HG03432 (cell line): Measurements from ENCODE around the gene KRAS.
A peak's percentile ranks its signal among the peaks of the same experiment; 100 is the strongest.

Experiments used
- ATAC-seq: cut with Tn5 transposase; IDR thresholded peaks from one replicate; pipeline ENCODE4 v1.9.1; 2021; ENCODE audit warnings: mild to moderate bottlenecking, moderate library complexity; ENCODE audit not compliant: unreplicated experiment

KRAS gene

DNA sequence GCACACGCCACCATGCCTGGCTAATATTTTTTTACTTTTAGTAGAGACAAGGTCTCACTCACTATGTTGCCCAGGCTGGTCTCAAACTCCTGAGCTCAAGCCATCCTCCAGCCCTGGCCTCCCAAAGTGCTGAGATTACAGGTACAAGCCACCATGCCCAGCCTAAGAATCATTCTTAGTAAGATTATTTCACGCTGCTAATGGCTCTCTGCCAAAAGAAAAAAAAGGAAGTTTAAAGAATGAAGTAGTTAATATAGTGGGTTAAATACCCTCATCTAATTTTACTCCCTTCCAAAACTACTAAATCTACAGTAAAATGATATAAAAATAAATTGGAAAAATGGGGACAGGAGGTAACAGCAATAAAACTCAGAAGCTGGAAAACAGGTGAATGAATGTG lies 53.1 kb downstream of the KRAS start:
- ATAC-seq: no peak

DNA sequence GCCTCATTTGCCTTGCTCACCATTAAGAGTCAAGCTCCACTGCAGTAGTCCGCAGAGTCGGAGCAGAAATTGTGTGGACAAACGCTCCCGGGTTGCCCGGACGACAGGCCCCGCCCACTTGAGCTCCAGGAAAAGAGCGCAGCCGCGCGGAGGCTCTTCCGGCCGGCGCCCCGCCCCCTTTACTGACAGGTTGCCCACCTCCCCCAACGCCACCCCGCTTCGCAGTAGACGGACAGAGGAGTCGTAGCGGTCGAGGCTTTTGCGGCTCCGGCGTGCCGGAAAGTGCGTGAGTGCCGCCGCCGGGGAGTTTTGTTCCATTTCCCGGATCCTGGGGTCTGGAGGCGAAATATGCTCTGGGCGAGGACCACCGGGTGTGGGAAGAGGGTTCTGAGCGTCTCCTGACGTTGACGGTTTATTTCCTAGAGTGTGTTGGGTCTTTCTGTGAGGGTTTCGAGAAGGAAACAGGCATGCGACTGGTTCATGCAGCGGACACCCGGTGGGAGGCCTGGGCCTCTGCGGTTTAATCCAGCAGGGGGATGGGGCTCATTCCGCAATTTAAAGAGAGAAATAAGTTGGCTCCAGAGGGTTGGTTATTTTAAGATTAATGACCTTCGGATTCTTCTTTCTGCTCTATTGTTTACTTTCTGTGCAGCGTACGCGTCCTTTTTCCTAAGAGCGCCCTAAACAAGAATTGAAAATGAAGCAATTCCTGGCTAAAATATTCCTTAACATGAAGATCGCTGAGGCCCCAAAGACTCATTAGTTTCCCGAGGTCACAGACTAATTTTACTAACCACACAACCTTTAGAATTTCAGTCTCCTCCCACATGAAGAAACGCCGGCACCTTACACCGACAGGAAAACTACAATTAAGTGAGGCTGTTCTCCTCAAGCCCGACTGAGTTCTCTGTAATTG lies 55.4 kb downstream of the KRAS start, which contains the start of the genes DNAI7 and ETFRF1:
TSS of gene DNAI7 (minus strand) at position 105 of the 916 bp plus-strand sequence. CDS start at position 23, 82 bp downstream.
TSS of gene ETFRF1 (plus strand) at position 182 of the 916 bp plus-strand sequence. CDS start 8,720 bp downstream, outside the sequence.
- peak; percentile 98 for ATAC-seq

DNA sequence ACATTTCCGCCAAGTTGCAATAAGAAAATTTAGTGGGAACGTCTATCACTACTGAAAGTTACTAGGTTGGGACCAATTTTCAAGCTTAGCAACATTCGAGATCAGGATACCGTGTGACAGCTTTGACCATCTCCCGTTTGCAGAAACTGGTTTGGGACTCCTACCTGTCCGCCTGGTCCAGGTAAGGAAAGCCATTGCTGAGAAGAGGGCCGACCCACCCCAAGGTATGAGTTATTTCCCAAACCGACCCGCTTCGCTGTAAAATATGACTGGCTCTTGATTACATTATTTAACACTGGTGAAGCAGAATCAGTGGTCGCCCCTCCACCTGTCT lies 56.0 kb downstream of the KRAS start:
- ATAC-seq: no peak

DNA sequence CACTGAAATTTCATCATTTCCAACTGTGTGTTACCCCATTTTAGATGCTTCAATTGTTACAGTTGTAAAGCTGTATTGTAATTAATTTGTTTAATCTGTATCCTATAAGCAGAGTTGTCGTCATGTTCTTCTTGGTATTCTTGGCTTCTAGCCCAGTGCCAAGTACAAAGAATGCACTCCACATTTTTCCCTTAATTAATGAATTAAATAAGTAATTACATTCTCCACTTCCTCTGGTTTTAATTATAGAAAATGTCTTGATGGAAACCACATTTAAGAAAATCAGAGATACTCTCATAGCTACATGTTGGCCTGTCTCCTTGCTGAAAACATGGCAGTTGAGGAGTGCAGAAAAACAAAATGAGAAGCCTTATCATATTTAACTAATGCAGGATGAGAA lies 56.5 kb downstream of the KRAS start:
- no peak for ATAC-seq

DNA sequence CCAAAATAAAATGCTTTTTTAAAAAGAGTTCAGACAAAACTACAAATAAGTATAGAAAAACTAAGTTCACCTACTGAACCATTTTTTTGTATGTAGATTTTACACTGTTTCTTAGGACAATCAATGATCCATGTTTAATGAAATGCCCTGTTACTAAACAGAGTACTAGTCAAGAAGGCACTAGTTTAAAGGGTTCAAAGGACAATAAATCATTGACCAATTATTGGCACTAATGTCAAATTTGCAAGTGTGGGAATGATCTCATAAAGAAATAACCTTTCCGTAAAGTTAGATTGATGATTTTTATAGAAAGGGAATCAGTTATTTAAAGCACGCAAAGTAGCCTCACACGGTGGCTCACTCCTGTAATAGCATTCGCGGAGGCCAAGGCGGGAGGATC lies 59.9 kb downstream of the KRAS start:
- no peak for ATAC-seq

DNA sequence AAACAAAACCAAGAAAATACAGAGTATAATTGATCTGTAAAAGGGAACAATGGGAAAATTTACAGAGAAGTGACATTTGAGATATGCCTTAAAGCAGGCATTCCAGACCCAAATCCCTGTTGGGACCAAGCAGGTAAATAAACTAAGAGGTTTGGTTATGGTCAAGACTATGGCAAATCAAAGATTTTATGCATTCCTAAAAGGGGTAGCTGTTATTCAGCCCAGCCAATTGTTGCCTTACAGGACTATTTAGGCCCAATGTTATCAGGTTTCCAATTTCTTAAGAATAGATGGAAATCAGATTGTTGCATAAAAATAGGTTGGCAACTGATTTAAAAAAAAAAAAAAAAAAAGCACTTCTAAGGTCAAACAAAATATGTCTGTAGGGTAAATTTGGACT lies 61.1 kb downstream of the KRAS start:
- ATAC-seq: no peak

DNA sequence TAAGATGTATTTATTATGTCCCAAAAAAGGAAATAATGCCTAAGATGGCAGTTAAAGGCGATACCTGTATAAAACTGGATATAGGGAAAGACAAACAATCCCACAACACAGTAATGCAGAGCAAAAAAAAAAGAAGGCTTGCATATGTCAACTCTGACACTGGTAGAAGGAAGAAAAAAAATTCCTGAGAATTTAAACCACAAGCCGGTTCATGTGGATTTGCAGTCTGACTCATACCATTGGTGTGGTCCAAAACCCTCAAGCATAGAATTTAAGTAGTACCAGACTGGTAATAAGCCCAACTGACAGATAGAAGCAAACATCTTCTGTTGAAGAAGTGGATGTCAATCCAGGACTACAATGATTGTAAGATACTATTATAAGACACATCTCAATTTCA lies 62.9 kb downstream of the KRAS start:
- no peak for ATAC-seq

DNA sequence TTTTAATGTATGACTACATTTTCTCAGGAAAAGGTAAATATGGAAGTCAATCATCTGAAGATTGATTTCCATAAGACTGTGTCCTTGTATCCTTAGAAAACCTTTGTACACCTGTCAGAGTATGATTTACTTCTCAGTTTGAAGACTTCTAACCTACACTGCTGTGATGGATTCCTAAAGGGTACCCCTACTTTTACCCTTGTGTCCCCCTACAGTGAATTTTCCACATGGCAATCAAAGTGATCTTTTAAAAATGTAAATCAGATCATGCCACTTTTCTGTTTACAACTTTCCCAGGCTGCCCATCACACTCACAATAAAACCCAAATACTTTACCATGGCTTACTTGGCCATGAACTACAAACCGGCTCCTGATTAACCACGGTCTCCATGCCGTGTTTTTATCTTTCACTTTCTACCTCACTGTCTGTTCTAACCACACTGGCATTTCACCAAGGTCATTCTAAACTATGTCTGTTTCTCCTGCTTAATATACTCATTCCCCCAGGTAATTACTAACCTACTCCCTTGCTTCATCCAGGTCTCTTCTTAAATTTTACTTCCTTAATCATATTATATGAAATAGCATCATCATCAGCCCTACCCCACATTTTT lies 63.8 kb downstream of the KRAS start:
- peak; percentile 91 for ATAC-seq

DNA sequence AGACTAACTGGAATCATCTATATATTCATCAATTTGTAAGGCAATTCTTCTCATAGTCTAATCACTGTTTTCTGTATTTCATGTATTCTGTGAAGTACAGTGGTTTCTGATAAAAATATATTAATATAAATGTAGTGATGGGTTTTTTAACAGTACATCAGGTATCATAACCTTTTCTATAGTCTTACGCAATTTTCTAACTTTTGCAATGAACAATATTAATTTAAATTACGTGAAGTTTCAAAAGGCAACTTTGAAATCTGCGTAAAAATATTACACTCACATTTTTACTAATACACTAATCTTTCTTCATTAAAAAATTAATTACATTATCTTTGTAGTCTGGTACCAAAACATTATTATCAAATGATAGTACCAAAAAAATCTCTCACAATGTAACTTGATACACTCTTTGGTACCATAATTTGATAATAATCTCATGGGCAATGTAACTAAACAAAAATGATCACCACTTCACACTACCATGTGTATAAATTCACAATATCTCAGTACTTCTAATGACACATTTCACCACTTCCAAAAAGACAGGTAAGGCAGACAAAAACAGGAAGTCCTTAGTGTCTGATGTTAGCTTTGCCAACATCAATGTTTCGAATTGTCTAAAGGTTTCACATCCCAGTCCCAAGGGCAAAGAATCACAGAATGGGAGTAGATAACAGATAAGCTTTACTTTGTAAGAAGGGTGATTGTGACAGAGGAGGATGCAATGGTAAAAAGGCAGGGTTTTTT lies 64.5 kb downstream of the KRAS start:
- ATAC-seq: peak; percentile 67

DNA sequence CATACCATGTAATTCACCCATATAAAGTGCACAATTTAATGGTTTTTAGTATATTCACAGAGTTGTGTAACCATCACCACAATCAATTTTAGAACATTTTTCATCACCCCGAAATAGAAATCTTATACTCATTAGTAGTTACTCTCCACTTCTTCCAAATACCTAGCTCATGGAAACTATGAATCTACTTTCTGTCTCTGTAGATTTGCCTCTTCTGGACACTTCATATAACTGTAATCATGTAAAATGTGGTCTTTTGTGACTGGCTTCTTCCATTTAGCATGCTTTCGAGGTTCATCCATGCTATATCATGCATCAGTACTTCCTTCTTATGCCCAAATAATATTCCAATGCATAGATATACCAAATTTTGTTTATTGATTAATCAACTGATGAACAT lies 66.6 kb downstream of the KRAS start:
- no peak for ATAC-seq

DNA sequence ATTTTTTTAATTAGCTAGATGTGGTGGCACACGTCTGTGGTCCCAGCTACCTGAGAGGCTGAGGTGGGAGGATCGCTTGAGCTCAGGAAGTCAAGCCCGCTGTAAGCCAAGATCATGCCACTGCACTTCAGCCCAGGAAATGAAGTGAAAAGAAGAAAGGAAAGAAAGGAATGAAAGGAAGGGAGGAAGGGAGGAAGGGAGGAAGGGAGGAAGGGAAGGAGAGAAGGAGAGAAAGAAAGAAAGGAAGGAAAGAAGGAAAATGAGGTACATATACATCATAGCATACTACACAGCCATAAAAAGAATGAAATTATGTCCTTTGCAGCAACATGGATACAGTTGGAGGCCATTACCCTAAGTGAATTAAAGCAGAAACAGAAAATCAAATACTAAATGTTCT lies 68.0 kb downstream of the KRAS start:
- ATAC-seq: no peak

DNA sequence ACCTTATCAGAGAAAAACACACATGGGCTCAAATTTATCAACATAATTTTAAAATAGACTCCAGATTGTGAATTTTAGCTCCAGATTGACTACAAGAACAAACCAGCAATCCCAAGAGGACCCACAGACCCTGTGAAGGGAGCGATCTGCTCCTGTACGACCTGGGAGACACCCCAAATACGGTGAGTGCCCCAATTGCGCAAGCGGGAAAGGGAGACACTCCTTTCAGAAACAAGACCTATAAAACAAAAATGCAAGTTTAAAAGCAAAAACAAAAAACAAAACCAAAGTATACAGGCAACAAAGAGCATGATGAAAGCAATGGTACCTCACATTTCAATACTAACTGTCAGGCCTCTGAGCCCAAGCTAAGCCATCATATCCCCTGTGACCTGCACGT lies 87.9 kb downstream of the KRAS start:
- ATAC-seq: no peak

DNA sequence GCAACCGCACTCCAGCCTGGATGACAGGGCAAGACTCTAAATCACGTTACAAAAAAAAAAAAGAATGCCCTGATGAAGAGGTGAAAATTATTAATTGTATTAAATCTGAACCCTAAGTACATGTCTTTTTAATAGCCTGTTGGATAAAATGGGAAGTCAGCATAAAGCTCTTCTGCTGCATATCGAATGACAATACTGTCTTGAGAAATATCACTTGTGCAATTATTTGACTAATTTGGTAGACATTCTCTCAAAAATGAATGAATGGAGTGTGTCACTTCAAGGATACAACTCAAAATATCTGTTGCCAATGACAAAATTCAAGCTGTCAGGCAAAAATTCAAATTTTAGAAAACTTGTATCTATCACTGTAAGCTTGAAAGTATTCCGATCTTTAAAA lies 94.7 kb downstream of the KRAS start:
- no peak for ATAC-seq

DNA sequence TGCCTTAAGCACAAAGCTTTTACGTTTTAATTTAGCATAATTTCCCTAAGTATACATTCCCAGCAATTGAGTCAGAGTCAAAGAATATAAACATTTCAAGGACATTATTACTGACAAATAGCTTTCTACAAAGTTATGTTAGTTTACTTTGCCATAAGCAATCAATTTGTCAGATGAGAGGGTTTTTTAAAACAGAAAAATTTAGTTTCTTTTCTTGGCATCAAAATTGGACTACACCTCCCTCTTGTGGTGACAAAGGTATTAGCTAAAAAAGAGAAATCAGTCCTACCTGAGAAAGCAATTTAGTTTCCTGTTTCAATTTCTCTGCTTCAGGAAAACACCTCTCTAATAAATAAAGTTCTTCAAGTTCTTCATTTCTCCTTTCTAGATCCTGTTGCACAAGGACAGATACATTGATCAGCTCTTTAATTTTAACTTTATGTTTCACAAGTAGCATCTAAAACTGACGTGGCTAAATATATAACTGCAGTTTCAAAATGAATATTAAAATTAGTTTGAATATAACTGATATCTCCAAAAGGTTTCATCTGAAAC lies 95.6 kb downstream of the KRAS start:
- ATAC-seq: peak; percentile 55
